Endothelial cell of umbilical vein (primary cell): ENCODE measurements around the gene OR14A16. TPM values are rescaled to one million over a fixed set of nuclear protein-coding genes. Genes with fewer than 3 reads are reported as not detected.

Experiments
- BruUV-seq: library from RNA; stranded (reverse); fragments of 400-500 nt; replicated peaks from 2 replicates; lab custom pipeline; 2021; lab: Mats Ljungman, UMichigan
- CTCF ChIA-PET: fragments of 300-600, 350-600 bp; sonication (Branson Sonifier 250); formaldehyde crosslinking; loops from one replicate; lab custom pipeline; 2021; ENCODE audit warnings: antibody characterized with exemption, inconsistent platforms; lab: Charles Lee
- POLR2A ChIA-PET: fragments of 300-600, 350-600 bp; sonication (Branson Sonifier 250); formaldehyde crosslinking; loops from one replicate; lab custom pipeline; 2021; ENCODE audit warnings: antibody characterized with exemption, inconsistent platforms; lab: Charles Lee
- DNase-seq: peaks from one replicate; pipeline ENCODE4 v3.0.0-alpha.2; 2011; ENCODE audit warnings: low read depth, low spot score
- FAIRE-seq: peaks from 2 replicates; lab custom pipeline; 2011; peaks lifted over from hg19 to GRCh38; lab: Jason Lieb, UNC
- H2AFZ ChIP-seq: 2 replicates; pipeline ENCODE4 v1.6.0; 2012; ENCODE audit warnings: low read depth, low read length, control low read depth, inconsistent platforms
- H3K27ac ChIP-seq: 2 replicates; pipeline ENCODE4 v1.5.1; 2011; ENCODE audit warnings: low read depth, mild to moderate bottlenecking, control low read depth, low read length, moderate library complexity; ENCODE audit not compliant: insufficient read depth
- H3K27me3 ChIP-seq, 2 experiments: 2 replicates each; pipeline versions ENCODE4 v1.6.0 to v1.6.1; 2011; ENCODE audit warnings: low read length in 2 of 2, mixed read lengths in 1 of 2; ENCODE audit not compliant: control insufficient read depth in 2 of 2, insufficient read depth in 2 of 2
- H3K36me3 ChIP-seq, 2 experiments: 2 replicates in 1 of 2; 3 replicates in 1 of 2; pipeline ENCODE4 v1.5.1; 2011; ENCODE audit warnings: low read length in 2 of 2, mild to moderate bottlenecking in 1 of 2, moderate library complexity in 1 of 2; ENCODE audit not compliant: control insufficient read depth in 2 of 2, insufficient read depth in 2 of 2; ENCODE audit errors: extremely low read depth in 1 of 2
- H3K4me1 ChIP-seq: 3 replicates; pipeline ENCODE4 v1.5.1; 2011; ENCODE audit warnings: mild to moderate bottlenecking, low read length; ENCODE audit not compliant: control insufficient read depth, insufficient read depth; ENCODE audit errors: extremely low read depth
- H3K4me2 ChIP-seq: 2 replicates; pipeline ENCODE4 v1.6.1; 2011; ENCODE audit warnings: low read length, control low read depth, mixed read lengths; ENCODE audit not compliant: insufficient read depth
- H3K4me3 ChIP-seq, 3 experiments: fragments of 200-600 bp in 1 of 3; sonication (generic), shearing (Covaris generic) in 1 of 3; replicated peaks in 1 of 3; 2 replicates each; pipeline ENCODE4 v1.5.1; 2011 to 2016; ENCODE audit warnings: control low read depth in 3 of 3, low read length in 3 of 3, mild to moderate bottlenecking in 2 of 3, inconsistent platforms in 1 of 3, low read depth in 1 of 3, moderate library complexity in 1 of 3; ENCODE audit not compliant: insufficient read depth in 1 of 3
- H3K79me2 ChIP-seq: 2 replicates; pipeline ENCODE4 v1.6.0; 2012; ENCODE audit warnings: low read length, inconsistent platforms; ENCODE audit not compliant: control insufficient read depth, insufficient read depth
- H3K9ac ChIP-seq: replicated peaks from 2 replicates; pipeline ENCODE3; 2011; ENCODE audit warnings: low read length, control low read depth; ENCODE audit not compliant: insufficient read depth; ENCODE audit errors: extremely low read depth
- H3K9me1 ChIP-seq: replicated peaks from 3 replicates; pipeline ENCODE4 v1.6.0; 2011; ENCODE audit warnings: mild to moderate bottlenecking, low read length; ENCODE audit not compliant: control insufficient read depth, insufficient read depth; ENCODE audit errors: extremely low read depth
- H3K9me3 ChIP-seq: replicated peaks from 2 replicates; pipeline ENCODE4 v1.5.1; 2012; ENCODE audit warnings: low read length, inconsistent platforms; ENCODE audit not compliant: control insufficient read depth, insufficient read depth
- H4K20me1 ChIP-seq: replicated peaks from 2 replicates; pipeline ENCODE3; 2011; ENCODE audit warnings: mild to moderate bottlenecking, low read length; ENCODE audit not compliant: control insufficient read depth, insufficient read depth; ENCODE audit errors: extremely low read depth
- CTCF ChIP-seq, 2 donors: IDR thresholded peaks; 1 replicate in 1 of 2; 2 replicates in 1 of 2; pipeline ENCODE4 v1.5.1; 2011; ENCODE audit warnings: low read length in 2 of 2, mild to moderate bottlenecking in 2 of 2, moderate library complexity in 2 of 2, control low read depth in 1 of 2, inconsistent platforms in 1 of 2, low read depth in 1 of 2; ENCODE audit not compliant: insufficient read depth in 1 of 2; ENCODE audit errors: extremely low read depth in 1 of 2
- EZH2 ChIP-seq: IDR thresholded peaks from 2 replicates; pipeline ENCODE4 v1.6.1; 2012; ENCODE audit warnings: borderline replicate concordance, low read depth, mild to moderate bottlenecking, moderate library complexity, low read length, inconsistent platforms; ENCODE audit not compliant: severe bottlenecking
- FOS ChIP-seq: IDR thresholded peaks from 2 replicates; pipeline ENCODE4 v1.6.1; 2011; ENCODE audit warnings: mild to moderate bottlenecking, low read length, moderate library complexity, borderline replicate concordance; ENCODE audit not compliant: insufficient read depth
- GATA2 ChIP-seq: IDR thresholded peaks from 2 replicates; pipeline ENCODE4 v1.7.0; 2011; ENCODE audit warnings: low read depth, mild to moderate bottlenecking, moderate library complexity, mixed read lengths, low read length; ENCODE audit not compliant: insufficient read length, insufficient read depth
- JUN ChIP-seq: IDR thresholded peaks from 2 replicates; pipeline ENCODE4 v1.6.1; 2011; ENCODE audit warnings: borderline replicate concordance, low read depth; ENCODE audit not compliant: insufficient read length, insufficient read depth
- MAX ChIP-seq: IDR thresholded peaks from 2 replicates; pipeline ENCODE4 v1.6.1; 2011; ENCODE audit not compliant: insufficient read depth, insufficient read length
- MYC ChIP-seq: IDR thresholded peaks from one replicate; pipeline ENCODE4 v1.6.1; 2011; ENCODE audit warnings: mild to moderate bottlenecking, low read depth, low read length
- POLR2A ChIP-seq: IDR thresholded peaks from 2 replicates; pipeline ENCODE4 v1.6.1; 2012; ENCODE audit warnings: low read depth, mild to moderate bottlenecking, control low read depth, low read length
- POLR2AphosphoS5 ChIP-seq: IDR thresholded peaks from 2 replicates; pipeline ENCODE4 v1.6.1; 2012; ENCODE audit warnings: low read depth, mild to moderate bottlenecking, control low read depth, low read length, moderate library complexity; ENCODE audit not compliant: insufficient read depth
- dilution Hi-C: fragments of 300-500 bp; cut with MboI; formaldehyde crosslinking; loops from one replicate; pipeline ENCODE4 v1.15.0; 2019; ENCODE audit warnings: low sequenced_read_pairs; ENCODE audit not compliant: extremely low pct_ligation_motif_present
- intact Hi-C: fragments of 100-400 bp; cut with micrococcal nuclease; formaldehyde crosslinking; loops from one replicate; pipeline ENCODE4 v1.10.0; 2022
- polyA plus RNA-seq, 4 experiments: library from polyadenylated mRNA; depleted of rRNA in 3 of 4; stranded (reverse) in 3 of 4; unstranded in 1 of 4; fragments of >200 nt; gene quantifications; 2 replicates each; pipeline versions ENCODE4 v1.2.1 to v1.2.3, GENCODE V29; 2011 to 2012; ENCODE audit warnings: missing spikeins in 1 of 4
- total RNA-seq: library from RNA; stranded (reverse); gene quantifications from 2 replicates; pipeline ENCODE4 v1.2.3, GENCODE V29; 2021

The OR14A16 gene
- total and polyA plus RNA-seq, 2 donors (not counting 3 experiments of a cell fraction or from before 2014, with no cell fraction given), result not detected

GRCh38 chr1:247848346-247848745 is 24.4 kb upstream of the OR14A16 start:
- Histone ChIP-seq H3K4me2 (no peak overlapping the region), H3K9ac (no peak overlapping the region), H3K36me3 (no peaks in the 10 kb centered on the region), H3K79me2 (no peaks in the 10 kb centered on the region), H3K9me1 (no peaks in the 10 kb centered on the region), H3K4me1 (no peaks in the 10 kb centered on the region), H4K20me1 (no peaks in the 10 kb centered on the region), H3K9me3 (peaks cover 2% of the 10 kb centered on the region), H3K27me3 (no peaks in the 10 kb centered on the region), H3K4me3 (no peak overlapping the region), H3K27ac (no peak overlapping the region), H2AFZ (no peak overlapping the region)
- FAIRE-seq, result no peak
- ChIA-PET CTCF (no interaction called here), POLR2A (no interaction called here)
- intact Hi-C loops, result no loop called here
- no peak for DNase-seq
- no TSS peak for BruUV-seq
- dilution Hi-C loops, result no loop called here
- no peak for TF ChIP-seq GATA2
- no peak for TF ChIP-seq POLR2AphosphoS5
- TF ChIP-seq POLR2A, result no peak
- no peak for TF ChIP-seq CTCF (IDR thresholded peaks at IDR 0.05; ENCODE audit: extremely low read depth in 1 of 2, insufficient read depth in 1 of 2, low read depth in 1 of 2, low read length in 2 of 2)
- TF ChIP-seq FOS, result no peak
- no peak for TF ChIP-seq MAX
- no peak for TF ChIP-seq EZH2
- no peak for TF ChIP-seq JUN
- no peak for TF ChIP-seq MYC
